Chondrocyte (in vitro differentiated cells): ENCODE data around the gene LACTBL1. TPM values are rescaled to one million over a fixed set of nuclear protein-coding genes. Genes with fewer than 3 reads are reported as not detected.

Source experiments
- DNase-seq: peaks from one replicate; pipeline ENCODE4 v3.0.0; 2021; ENCODE audit warnings: mixed read lengths, low spot score
- H3K27ac Mint-ChIP-seq: one replicate; pipeline ENCODE4 v1.8.0; 2021; ENCODE audit warnings: mild to moderate bottlenecking, moderate library complexity, mixed read lengths; ENCODE audit not compliant: unreplicated experiment
- H3K27me3 Mint-ChIP-seq: 2 replicates; pipeline ENCODE4 v1.8.0; 2021; ENCODE audit warnings: low read depth, mixed read lengths
- H3K36me3 Mint-ChIP-seq: 2 replicates; pipeline ENCODE4 v1.8.0; 2021; ENCODE audit warnings: low read depth, mixed read lengths
- H3K4me1 Mint-ChIP-seq: 2 replicates; pipeline ENCODE4 v1.8.0; 2021; ENCODE audit warnings: low read depth, mild to moderate bottlenecking, mixed read lengths
- H3K4me3 Mint-ChIP-seq: one replicate; pipeline ENCODE4 v1.8.0; 2021; ENCODE audit warnings: mild to moderate bottlenecking, moderate library complexity, mixed read lengths; ENCODE audit not compliant: unreplicated experiment
- H3K9me3 Mint-ChIP-seq: 2 replicates; pipeline ENCODE4 v1.8.0; 2021; ENCODE audit warnings: low read depth, mixed read lengths
- CTCF ChIP-seq: fragments of 200-600 bp; sonication (generic); IDR thresholded peaks from 2 replicates; pipeline ENCODE4 v1.5.0; 2021; ENCODE audit warnings: antibody characterized with exemption, mild to moderate bottlenecking, moderate library complexity
- total RNA-seq: library from RNA; stranded (reverse); gene quantifications from 3 replicates; pipeline ENCODE4 v1.2.1, GENCODE V29; 2021

Gene LACTBL1
- total RNA-seq, 1 donor from 2014 or later: not detected

- H3K36me3 Mint-ChIP-seq: peaks cover 29% of the 10 kb centered on the region
- H3K27me3 Mint-ChIP-seq: no peaks in the 10 kb centered on the region
- no peak for TF ChIP-seq CTCF
- no peaks in the 10 kb centered on the region for H3K9me3 Mint-ChIP-seq
- no peak for DNase-seq
- H3K4me1 Mint-ChIP-seq: no peaks in the 10 kb centered on the region
- no peak overlapping the region for H3K27ac Mint-ChIP-seq
- H3K4me3 Mint-ChIP-seq: no peak overlapping the region
These were observed 65.1 kb downstream of the LACTBL1 start for GRCh38 chr1:22907528-22907927.

GRCh38 chr1:22906968-22907367, 65.7 kb downstream of the LACTBL1 start:
- Mint-ChIP-seq H3K4me3 (no peak overlapping the region), H3K27ac (no peak overlapping the region), H3K4me1 (no peaks in the 10 kb centered on the region), H3K9me3 (no peaks in the 10 kb centered on the region), H3K36me3 (peaks cover 29% of the 10 kb centered on the region), H3K27me3 (no peaks in the 10 kb centered on the region)
- TF ChIP-seq CTCF: no peak
- no peak for DNase-seq

- H3K4me3 Mint-ChIP-seq: no peak overlapping the region
- no peak for DNase-seq
- no peaks in the 10 kb centered on the region for H3K4me1 Mint-ChIP-seq
- no peak overlapping the region for H3K27ac Mint-ChIP-seq
- no peaks in the 10 kb centered on the region for H3K9me3 Mint-ChIP-seq
- H3K27me3 Mint-ChIP-seq: no peaks in the 10 kb centered on the region
- H3K36me3 Mint-ChIP-seq: peaks cover 24% of the 10 kb centered on the region
- no peak for TF ChIP-seq CTCF
These were observed 69.6 kb downstream of the LACTBL1 start for GRCh38 chr1:22903113-22903512.

Other genes with a start within 250 kb of the LACTBL1 start
- gene TEX46, start 43.0 kb upstream of the LACTBL1 start, total RNA-seq: not detected in 3 replicates
- 88.1 to 105 TPM (median 89.9 TPM) in 3 replicates for gene KDM1A, start 46.6 kb upstream of the LACTBL1 start, total RNA-seq
- 55.5 to 67.7 TPM (median 58.0 TPM) in 3 replicates for gene LUZP1, start 196.0 kb upstream of the LACTBL1 start, total RNA-seq
- gene HTR1D, start 244.6 kb upstream of the LACTBL1 start, total RNA-seq: 2.1 to 3.7 TPM (median 2.3 TPM) in 3 replicates